Transverse colon (tissue), 4 donors: Measurements from ENCODE around the gene C10orf71. TPM values are rescaled to one million over a fixed set of nuclear protein-coding genes. Genes with fewer than 3 reads are reported as not detected.

Source experiments
- DNase-seq: peaks from one replicate; pipeline ENCODE4 v3.0.0-alpha.2; 2019
- H3K27ac ChIP-seq, 4 donors: fragments of 200-600 bp; sonication (generic); 2 replicates each; pipeline ENCODE4 v1.5.1; 2016 to 2018; ENCODE audit warnings: inconsistent platforms in 4 of 4
- H3K27me3 ChIP-seq: fragments of 200-600 bp; sonication (generic); 2 replicates; pipeline ENCODE4 v1.5.1; 2017; ENCODE audit warnings: inconsistent platforms
- H3K36me3 ChIP-seq, 4 donors: fragments of 200-600 bp; sonication (generic); 2 replicates each; pipeline ENCODE4 v1.5.1; 2017 to 2019; ENCODE audit warnings: inconsistent platforms in 4 of 4
- H3K4me1 ChIP-seq, 4 donors: fragments of 200-600 bp; sonication (generic); 2 replicates each; pipeline ENCODE4 v1.5.1; 2017 to 2020; ENCODE audit warnings: inconsistent platforms in 4 of 4
- H3K4me3 ChIP-seq, 4 donors: fragments of 200-600 bp; sonication (generic); 1 replicate in 1 of 4; 2 replicates in 3 of 4; pipeline versions ENCODE4 v1.5.1 to v1.6.1; 2017 to 2019; ENCODE audit warnings: inconsistent platforms in 4 of 4
- H3K9me3 ChIP-seq, 2 donors: fragments of 200-600 bp; sonication (generic); 2 replicates each; pipeline ENCODE4 v1.5.1; 2017 to 2019; ENCODE audit warnings: inconsistent platforms in 2 of 2
- EP300 ChIP-seq: sonication (generic); formaldehyde crosslinking; IDR thresholded peaks from one replicate; pipeline ENCODE4 v1.6.1; 2017; ENCODE audit warnings: antibody characterized with exemption, low read depth
- POLR2A ChIP-seq: fragments of 450-650 bp; IDR thresholded peaks from one replicate; pipeline ENCODE4 v1.6.1; 2016; ENCODE audit warnings: antibody characterized with exemption, mild to moderate bottlenecking, moderate library complexity
- POLR2AphosphoS5 ChIP-seq, 3 donors: sonication (generic); formaldehyde crosslinking; IDR thresholded peaks; one replicate each; pipeline ENCODE4 v1.6.1; 2016; ENCODE audit warnings: antibody characterized with exemption in 3 of 3
- WGBS, 2 donors: methylation state at CpG; one replicate each; pipeline ENCODE4 v1.1.5; 2018; ENCODE audit warnings: low coverage in 1 of 2; 5-methylcytosine and 5-hydroxymethylcytosine counted together
- in situ Hi-C, 4 donors: fragments of 200-750 bp; cut with MboI; loops; one replicate each; pipeline versions ENCODE4 v1.15.0 to v1.15.1; 2017; ENCODE audit warnings: low sequenced_read_pairs in 3 of 4, low pct_ligation_motif_present in 1 of 4, low pct_unique_long_range_greater_than_20kb in 1 of 4
- intact Hi-C: fragments of 100-400 bp; cut with DNase I; formaldehyde crosslinking; loops from one replicate; pipeline ENCODE4 v1.15.1; 2023; ENCODE audit warnings: low total_unique reads
- total RNA-seq, 4 donors: library from RNA; depleted of rRNA; stranded (reverse); fragments of >200 nt; gene quantifications; one replicate each; pipeline ENCODE4 v1.1.0, GENCODE V29; 2016
- TF ChIP-seq, protein P1 (sequence below), 5 experiments: fragments of 200-600 bp in 3 of 5; fragments of 450-650 bp in 2 of 5; sonication (generic) in 3 of 5; IDR thresholded peaks; 1 replicate in 2 of 5; 2 replicates in 3 of 5; pipeline ENCODE4 v1.5.1; 2016 to 2017; ENCODE audit warnings: antibody characterized with exemption in 5 of 5, inconsistent platforms in 3 of 5, mild to moderate bottlenecking in 2 of 5, moderate library complexity in 1 of 5

Gene C10orf71
- total RNA-seq, 4 donors from 2014 or later: under 0.01 TPM; not detected in 3

- 54 to 91% methylated on average over 1 to 3 of the region's 3 CpGs for WGBS, 2 donors
- no peaks in the 10 kb centered on the region for H3K27me3 ChIP-seq
- in situ Hi-C loops: no loop called here
- no peak overlapping the region for H3K27ac ChIP-seq
- H3K9me3 ChIP-seq: no peaks in the 10 kb centered on the region
- DNase-seq: no peak
- H3K4me3 ChIP-seq: no peak overlapping the region
- no peaks in the 10 kb centered on the region for H3K36me3 ChIP-seq
- intact Hi-C loops: no loop called here
- H3K4me1 ChIP-seq: no peaks in the 10 kb centered on the region
- TF ChIP-seq POLR2A (no peak), EP300 (no peak)
Observed at GRCh38 chr10:49282306-49282705, 16.7 kb upstream of the C10orf71 start.

GRCh38 chr10:49282879-49283341 is 16.1 kb upstream of the C10orf71 start:
- in situ Hi-C loops: no loop called here
- H3K4me1 ChIP-seq: no peaks in the 10 kb centered on the region
- TF ChIP-seq POLR2A (no peak), EP300 (no peak), POLR2AphosphoS5 (IDR thresholded peaks at IDR 0.05) (no peak)
- TF ChIP-seq, protein P1, sequence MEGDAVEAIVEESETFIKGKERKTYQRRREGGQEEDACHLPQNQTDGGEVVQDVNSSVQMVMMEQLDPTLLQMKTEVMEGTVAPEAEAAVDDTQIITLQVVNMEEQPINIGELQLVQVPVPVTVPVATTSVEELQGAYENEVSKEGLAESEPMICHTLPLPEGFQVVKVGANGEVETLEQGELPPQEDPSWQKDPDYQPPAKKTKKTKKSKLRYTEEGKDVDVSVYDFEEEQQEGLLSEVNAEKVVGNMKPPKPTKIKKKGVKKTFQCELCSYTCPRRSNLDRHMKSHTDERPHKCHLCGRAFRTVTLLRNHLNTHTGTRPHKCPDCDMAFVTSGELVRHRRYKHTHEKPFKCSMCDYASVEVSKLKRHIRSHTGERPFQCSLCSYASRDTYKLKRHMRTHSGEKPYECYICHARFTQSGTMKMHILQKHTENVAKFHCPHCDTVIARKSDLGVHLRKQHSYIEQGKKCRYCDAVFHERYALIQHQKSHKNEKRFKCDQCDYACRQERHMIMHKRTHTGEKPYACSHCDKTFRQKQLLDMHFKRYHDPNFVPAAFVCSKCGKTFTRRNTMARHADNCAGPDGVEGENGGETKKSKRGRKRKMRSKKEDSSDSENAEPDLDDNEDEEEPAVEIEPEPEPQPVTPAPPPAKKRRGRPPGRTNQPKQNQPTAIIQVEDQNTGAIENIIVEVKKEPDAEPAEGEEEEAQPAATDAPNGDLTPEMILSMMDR (IDR thresholded peaks at IDR 0.05): no peak
- no peaks in the 10 kb centered on the region for H3K27me3 ChIP-seq
- H3K27ac ChIP-seq: no peak overlapping the region
- WGBS, 2 donors: 28 to 40% methylated on average over 3 to 12 of the region's 12 CpGs
- H3K9me3 ChIP-seq: no peaks in the 10 kb centered on the region
- no peak for DNase-seq
- no peak overlapping the region for H3K4me3 ChIP-seq
- H3K36me3 ChIP-seq: no peaks in the 10 kb centered on the region
- intact Hi-C loops: no loop called here

DNA sequence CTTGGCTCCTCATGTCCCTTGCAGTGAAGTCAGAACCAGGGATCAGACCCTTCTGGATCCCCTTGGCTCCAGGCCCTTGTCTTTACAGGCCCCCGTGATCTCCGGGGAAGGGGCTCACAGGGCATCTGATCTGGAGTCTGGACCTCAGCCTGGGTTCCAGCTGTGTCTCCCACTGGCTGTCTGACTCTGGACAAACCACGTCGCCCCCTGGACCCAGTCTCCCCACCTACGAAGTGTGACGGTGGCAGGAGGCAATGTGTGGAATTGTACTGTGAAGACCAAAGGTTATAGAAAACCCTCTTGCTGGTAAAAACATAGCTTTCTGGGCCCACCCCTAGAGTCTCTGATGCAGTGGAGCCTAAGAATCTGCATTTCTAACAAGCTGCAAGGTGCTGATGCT is 15.5 kb upstream of the C10orf71 start:
- WGBS, 2 donors: 98% methylated on average over 6 of the region's 6 CpGs; no CpG with 5 or more reads in 1 of the 2 donors
- intact Hi-C loops: no loop called here
- no peaks in the 10 kb centered on the region for H3K4me1 ChIP-seq
- no peak for DNase-seq
- no peak overlapping the region for H3K4me3 ChIP-seq
- H3K9me3 ChIP-seq: no peaks in the 10 kb centered on the region
- no peaks in the 10 kb centered on the region for H3K36me3 ChIP-seq
- H3K27ac ChIP-seq: no peak overlapping the region
- in situ Hi-C loops: no loop called here
- H3K27me3 ChIP-seq: no peaks in the 10 kb centered on the region
- TF ChIP-seq POLR2A (no peak), POLR2AphosphoS5 (IDR thresholded peaks at IDR 0.05) (no peak), EP300 (no peak)
- TF ChIP-seq, protein P1 (IDR thresholded peaks at IDR 0.05): no peak

- Histone ChIP-seq H3K9me3 (no peaks in the 10 kb centered on the region), H3K27me3 (no peaks in the 10 kb centered on the region), H3K4me3 (no peak overlapping the region), H3K4me1 (no peaks in the 10 kb centered on the region), H3K36me3 (no peaks in the 10 kb centered on the region), H3K27ac (no peak overlapping the region)
- in situ Hi-C loops (no loop called here), intact Hi-C loops (no loop called here)
- 85% methylated on average over 5 of the region's 5 CpGs; no CpG with 5 or more reads in 1 of the 2 donors for WGBS, 2 donors
- no peak for DNase-seq
- TF ChIP-seq POLR2A (no peak), EP300 (no peak), POLR2AphosphoS5 (IDR thresholded peaks at IDR 0.05) (no peak)
- TF ChIP-seq, protein P1 (IDR thresholded peaks at IDR 0.05): no peak
Observed at GRCh38 chr10:49284356-49284755, 14.6 kb upstream of the C10orf71 start.

DNA sequence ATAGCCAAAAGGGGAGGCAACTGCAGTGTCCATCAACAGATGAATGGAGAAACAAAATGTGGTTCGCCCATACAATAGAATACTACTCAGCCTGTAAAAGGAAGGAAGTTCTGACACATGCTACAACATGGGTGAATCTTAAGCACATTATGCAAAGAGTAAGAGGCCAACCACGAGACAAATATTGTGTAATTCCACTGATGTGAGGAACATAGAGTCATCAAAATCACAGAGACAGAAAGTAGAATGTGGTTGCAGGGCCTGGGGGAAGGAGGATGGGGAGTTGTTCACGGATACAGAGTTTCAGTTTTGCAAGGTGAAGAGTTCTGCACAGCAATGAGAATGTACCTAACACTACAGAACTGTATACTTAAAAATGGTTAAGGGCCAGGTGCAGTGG is 13.7 kb upstream of the C10orf71 start:
- intact Hi-C loops (no loop called here), in situ Hi-C loops (no loop called here)
- TF ChIP-seq POLR2AphosphoS5 (IDR thresholded peaks at IDR 0.05) (no peak), POLR2A (no peak), EP300 (no peak)
- TF ChIP-seq, protein P1 (IDR thresholded peaks at IDR 0.05): no peak
- no peaks in the 10 kb centered on the region for H3K4me1 ChIP-seq
- 64 to 65% methylated on average over 3 of the region's 3 CpGs for WGBS, 2 donors
- DNase-seq: no peak
- H3K9me3 ChIP-seq: no peaks in the 10 kb centered on the region
- H3K36me3 ChIP-seq: no peaks in the 10 kb centered on the region
- H3K4me3 ChIP-seq: no peak overlapping the region
- H3K27ac ChIP-seq: no peak overlapping the region
- no peaks in the 10 kb centered on the region for H3K27me3 ChIP-seq
